GM12878 (cell line): Measurements from ENCODE around the gene TIAM1.

ENCODE experiments used
- CEBPB ChIP-seq, 2 experiments: fragments of 150-350 bp in 1 of 2; IDR thresholded peaks; 2 replicates each; pipeline ENCODE4 v1.6.1; 2012 to 2014; ENCODE audit warnings: low read depth in 2 of 2, low read length in 2 of 2, borderline replicate concordance in 1 of 2, inconsistent platforms in 1 of 2
- EP300 ChIP-seq, 2 experiments: fragments of 150-350 bp in 1 of 2; IDR thresholded peaks; 2 replicates each; pipeline ENCODE4 v1.6.1; 2011 to 2012; ENCODE audit warnings: low read depth in 2 of 2, low read length in 2 of 2, borderline replicate concordance in 1 of 2, improper control_type of control experiment in 1 of 2, inconsistent platforms in 1 of 2; ENCODE audit not compliant: control insufficient read depth in 1 of 2
- EZH2 ChIP-seq: IDR thresholded peaks from 2 replicates; pipeline ENCODE4 v1.6.1; 2012; ENCODE audit warnings: low read depth, mild to moderate bottlenecking, control low read depth, inconsistent platforms, low read length, borderline replicate concordance; ENCODE audit not compliant: control insufficient read depth
- MXI1 ChIP-seq: fragments of 150-350 bp; IDR thresholded peaks from 2 replicates; pipeline ENCODE4 v1.6.1; 2011; ENCODE audit warnings: low read depth, mild to moderate bottlenecking, inconsistent platforms, low read length, improper control_type of control experiment
- NFYA ChIP-seq: IDR thresholded peaks from 2 replicates; pipeline ENCODE4 v1.6.1; 2011; ENCODE audit warnings: low read depth, mild to moderate bottlenecking, low read length, improper control_type of control experiment, borderline replicate concordance
- NFYB ChIP-seq: IDR thresholded peaks from 2 replicates; pipeline ENCODE4 v1.6.1; 2011; ENCODE audit warnings: low read depth, mild to moderate bottlenecking, low read length, improper control_type of control experiment, moderate library complexity; ENCODE audit not compliant: insufficient read depth
- POLR2AphosphoS5 ChIP-seq: IDR thresholded peaks from 2 replicates; pipeline ENCODE4 v1.6.1; 2011; ENCODE audit warnings: mild to moderate bottlenecking, low read length, inconsistent platforms
- SUZ12 ChIP-seq: fragments of 200-600 bp; sonication (generic); IDR thresholded peaks from one replicate; pipeline ENCODE4 v1.6.1; 2018; ENCODE audit warnings: antibody characterized with exemption, mild to moderate bottlenecking; ENCODE audit not compliant: unreplicated experiment
- YBX1 ChIP-seq: fragments of 450-650 bp; IDR thresholded peaks from 2 replicates; pipeline ENCODE4 v1.6.1; 2016; ENCODE audit warnings: antibody characterized with exemption
- TF ChIP-seq, protein P1 (sequence below), 3 experiments: IDR thresholded peaks in 2 of 3; conservative IDR thresholded peaks in 1 of 3; 2 replicates each; pipeline ENCODE4 v1.5.1; 2011; ENCODE audit warnings: low read depth in 3 of 3, low read length in 3 of 3, mild to moderate bottlenecking in 3 of 3, control low read depth in 2 of 3, moderate library complexity in 2 of 3, inconsistent platforms in 1 of 3, mixed read lengths in 1 of 3; ENCODE audit not compliant: control insufficient read depth in 2 of 3, insufficient read depth in 1 of 3; ENCODE audit errors: extremely low read depth in 1 of 3
- TF ChIP-seq, protein P2 (sequence below): IDR thresholded peaks from 2 replicates; pipeline ENCODE4 v1.6.1; 2012; ENCODE audit warnings: mild to moderate bottlenecking, low read depth, low read length
- TF ChIP-seq, protein P3 (sequence below): fragments of 450-650 bp; IDR thresholded peaks from 2 replicates; pipeline ENCODE4 v1.6.1; 2018; ENCODE audit warnings: mild to moderate bottlenecking, low read depth, moderate library complexity; ENCODE audit not compliant: partially characterized antibody
- TF ChIP-seq, protein P4 (sequence below): IDR thresholded peaks from 2 replicates; pipeline ENCODE4 v1.6.1; 2011; ENCODE audit warnings: low read depth, low read length, improper control_type of control experiment, borderline replicate concordance

DNA sequence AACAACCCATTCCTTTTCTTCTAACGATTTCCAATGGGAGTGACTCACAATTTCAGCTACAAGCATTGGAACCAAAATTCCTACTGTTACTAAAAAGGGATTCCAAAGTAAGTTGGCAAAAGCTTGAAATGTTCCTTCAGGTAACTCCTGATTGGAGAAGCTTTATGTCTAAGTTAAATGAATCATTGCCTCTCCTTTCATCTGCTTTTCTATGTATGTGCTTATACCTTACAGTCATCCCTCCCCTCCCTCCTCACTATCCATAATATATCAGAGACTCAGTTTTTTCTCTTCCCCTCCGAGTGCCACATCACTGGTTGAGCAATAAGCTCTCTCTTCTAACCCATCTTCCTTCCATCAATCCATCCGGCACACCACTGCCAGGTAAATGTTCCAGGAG is 86.8 kb downstream of the TIAM1 start:
- TF ChIP-seq, protein P1, sequence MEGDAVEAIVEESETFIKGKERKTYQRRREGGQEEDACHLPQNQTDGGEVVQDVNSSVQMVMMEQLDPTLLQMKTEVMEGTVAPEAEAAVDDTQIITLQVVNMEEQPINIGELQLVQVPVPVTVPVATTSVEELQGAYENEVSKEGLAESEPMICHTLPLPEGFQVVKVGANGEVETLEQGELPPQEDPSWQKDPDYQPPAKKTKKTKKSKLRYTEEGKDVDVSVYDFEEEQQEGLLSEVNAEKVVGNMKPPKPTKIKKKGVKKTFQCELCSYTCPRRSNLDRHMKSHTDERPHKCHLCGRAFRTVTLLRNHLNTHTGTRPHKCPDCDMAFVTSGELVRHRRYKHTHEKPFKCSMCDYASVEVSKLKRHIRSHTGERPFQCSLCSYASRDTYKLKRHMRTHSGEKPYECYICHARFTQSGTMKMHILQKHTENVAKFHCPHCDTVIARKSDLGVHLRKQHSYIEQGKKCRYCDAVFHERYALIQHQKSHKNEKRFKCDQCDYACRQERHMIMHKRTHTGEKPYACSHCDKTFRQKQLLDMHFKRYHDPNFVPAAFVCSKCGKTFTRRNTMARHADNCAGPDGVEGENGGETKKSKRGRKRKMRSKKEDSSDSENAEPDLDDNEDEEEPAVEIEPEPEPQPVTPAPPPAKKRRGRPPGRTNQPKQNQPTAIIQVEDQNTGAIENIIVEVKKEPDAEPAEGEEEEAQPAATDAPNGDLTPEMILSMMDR (IDR thresholded peaks at IDR 0.05 in 2 of 3, conservative IDR thresholded peaks at IDR 0.05 in 1 of 3; ENCODE audit: control insufficient read depth in 2 of 3, extremely low read depth in 1 of 3, insufficient read depth in 1 of 3, low read depth in 3 of 3, low read length in 3 of 3): no peak
- no peak for TF ChIP-seq MXI1
- TF ChIP-seq, protein P2, sequence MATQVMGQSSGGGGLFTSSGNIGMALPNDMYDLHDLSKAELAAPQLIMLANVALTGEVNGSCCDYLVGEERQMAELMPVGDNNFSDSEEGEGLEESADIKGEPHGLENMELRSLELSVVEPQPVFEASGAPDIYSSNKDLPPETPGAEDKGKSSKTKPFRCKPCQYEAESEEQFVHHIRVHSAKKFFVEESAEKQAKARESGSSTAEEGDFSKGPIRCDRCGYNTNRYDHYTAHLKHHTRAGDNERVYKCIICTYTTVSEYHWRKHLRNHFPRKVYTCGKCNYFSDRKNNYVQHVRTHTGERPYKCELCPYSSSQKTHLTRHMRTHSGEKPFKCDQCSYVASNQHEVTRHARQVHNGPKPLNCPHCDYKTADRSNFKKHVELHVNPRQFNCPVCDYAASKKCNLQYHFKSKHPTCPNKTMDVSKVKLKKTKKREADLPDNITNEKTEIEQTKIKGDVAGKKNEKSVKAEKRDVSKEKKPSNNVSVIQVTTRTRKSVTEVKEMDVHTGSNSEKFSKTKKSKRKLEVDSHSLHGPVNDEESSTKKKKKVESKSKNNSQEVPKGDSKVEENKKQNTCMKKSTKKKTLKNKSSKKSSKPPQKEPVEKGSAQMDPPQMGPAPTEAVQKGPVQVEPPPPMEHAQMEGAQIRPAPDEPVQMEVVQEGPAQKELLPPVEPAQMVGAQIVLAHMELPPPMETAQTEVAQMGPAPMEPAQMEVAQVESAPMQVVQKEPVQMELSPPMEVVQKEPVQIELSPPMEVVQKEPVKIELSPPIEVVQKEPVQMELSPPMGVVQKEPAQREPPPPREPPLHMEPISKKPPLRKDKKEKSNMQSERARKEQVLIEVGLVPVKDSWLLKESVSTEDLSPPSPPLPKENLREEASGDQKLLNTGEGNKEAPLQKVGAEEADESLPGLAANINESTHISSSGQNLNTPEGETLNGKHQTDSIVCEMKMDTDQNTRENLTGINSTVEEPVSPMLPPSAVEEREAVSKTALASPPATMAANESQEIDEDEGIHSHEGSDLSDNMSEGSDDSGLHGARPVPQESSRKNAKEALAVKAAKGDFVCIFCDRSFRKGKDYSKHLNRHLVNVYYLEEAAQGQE: no peak
- TF ChIP-seq YBX1: no peak
- TF ChIP-seq CEBPB (IDR thresholded peaks at IDR 0.05; ENCODE audit: borderline replicate concordance in 1 of 2, low read depth in 2 of 2, low read length in 2 of 2): no peak
- no peak for TF ChIP-seq EP300 (IDR thresholded peaks at IDR 0.05; ENCODE audit: borderline replicate concordance in 1 of 2, control insufficient read depth in 1 of 2, low read depth in 2 of 2, low read length in 2 of 2)
- TF ChIP-seq, protein P3, sequence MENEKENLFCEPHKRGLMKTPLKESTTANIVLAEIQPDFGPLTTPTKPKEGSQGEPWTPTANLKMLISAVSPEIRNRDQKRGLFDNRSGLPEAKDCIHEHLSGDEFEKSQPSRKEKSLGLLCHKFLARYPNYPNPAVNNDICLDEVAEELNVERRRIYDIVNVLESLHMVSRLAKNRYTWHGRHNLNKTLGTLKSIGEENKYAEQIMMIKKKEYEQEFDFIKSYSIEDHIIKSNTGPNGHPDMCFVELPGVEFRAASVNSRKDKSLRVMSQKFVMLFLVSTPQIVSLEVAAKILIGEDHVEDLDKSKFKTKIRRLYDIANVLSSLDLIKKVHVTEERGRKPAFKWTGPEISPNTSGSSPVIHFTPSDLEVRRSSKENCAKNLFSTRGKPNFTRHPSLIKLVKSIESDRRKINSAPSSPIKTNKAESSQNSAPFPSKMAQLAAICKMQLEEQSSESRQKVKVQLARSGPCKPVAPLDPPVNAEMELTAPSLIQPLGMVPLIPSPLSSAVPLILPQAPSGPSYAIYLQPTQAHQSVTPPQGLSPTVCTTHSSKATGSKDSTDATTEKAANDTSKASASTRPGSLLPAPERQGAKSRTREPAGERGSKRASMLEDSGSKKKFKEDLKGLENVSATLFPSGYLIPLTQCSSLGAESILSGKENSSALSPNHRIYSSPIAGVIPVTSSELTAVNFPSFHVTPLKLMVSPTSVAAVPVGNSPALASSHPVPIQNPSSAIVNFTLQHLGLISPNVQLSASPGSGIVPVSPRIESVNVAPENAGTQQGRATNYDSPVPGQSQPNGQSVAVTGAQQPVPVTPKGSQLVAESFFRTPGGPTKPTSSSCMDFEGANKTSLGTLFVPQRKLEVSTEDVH: no peak
- no peak for TF ChIP-seq NFYB
- TF ChIP-seq SUZ12: no peak
- TF ChIP-seq, protein P4, sequence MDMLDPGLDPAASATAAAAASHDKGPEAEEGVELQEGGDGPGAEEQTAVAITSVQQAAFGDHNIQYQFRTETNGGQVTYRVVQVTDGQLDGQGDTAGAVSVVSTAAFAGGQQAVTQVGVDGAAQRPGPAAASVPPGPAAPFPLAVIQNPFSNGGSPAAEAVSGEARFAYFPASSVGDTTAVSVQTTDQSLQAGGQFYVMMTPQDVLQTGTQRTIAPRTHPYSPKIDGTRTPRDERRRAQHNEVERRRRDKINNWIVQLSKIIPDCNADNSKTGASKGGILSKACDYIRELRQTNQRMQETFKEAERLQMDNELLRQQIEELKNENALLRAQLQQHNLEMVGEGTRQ: no peak
- TF ChIP-seq EZH2: no peak
- no peak for TF ChIP-seq NFYA
- TF ChIP-seq POLR2AphosphoS5: no peak
